GM12874 (cell line): ENCODE data around the gene DSTYK.

Experiments used
- CTCF ChIP-seq: IDR thresholded peaks from 2 replicates; pipeline ENCODE4 v1.5.1; 2011; ENCODE audit warnings: low read depth, mild to moderate bottlenecking, control low read depth, low read length, moderate library complexity; ENCODE audit not compliant: insufficient read depth

DSTYK gene

GRCh38 chr1:205225901-205226765 lies 14.6 kb upstream of the DSTYK start:
- no peak for TF ChIP-seq CTCF

GRCh38 chr1:205224736-205225135 lies 13.2 kb upstream of the DSTYK start:
- TF ChIP-seq CTCF, result no peak

- no peak for TF ChIP-seq CTCF
Measured at GRCh38 chr1:205220421-205220820, 8.9 kb upstream of the DSTYK start.

GRCh38 chr1:205217418-205217817 lies 5.9 kb upstream of the DSTYK start:
- TF ChIP-seq CTCF, result no peak

GRCh38 chr1:205216588-205216987 lies 5.1 kb upstream of the DSTYK start:
- no peak for TF ChIP-seq CTCF

GRCh38 chr1:205214756-205215155 lies 3.3 kb upstream of the DSTYK start:
- no peak for TF ChIP-seq CTCF

GRCh38 chr1:205211839-205212536 lies 486 bp upstream of the DSTYK start:
- no peak for TF ChIP-seq CTCF
